HepG2 (cell line): ENCODE data around the gene HSPE1. TPM values are rescaled to one million over a fixed set of nuclear protein-coding genes. Genes with fewer than 3 reads are reported as not detected.

ENCODE experiments used
- AFF4 ChIP-seq: sonication (generic); formaldehyde crosslinking; IDR thresholded peaks from 2 replicates; pipeline ENCODE4 v1.4.0; 2020; ENCODE audit warnings: missing genetic modification reagents
- ARID2 ChIP-seq: sonication (generic); formaldehyde crosslinking; IDR thresholded peaks from 2 replicates; pipeline ENCODE4 v1.8.1; 2022; ENCODE audit warnings: mild to moderate bottlenecking, missing genetic modification reagents, borderline replicate concordance
- DRAP1 ChIP-seq: IDR thresholded peaks from 2 replicates; pipeline ENCODE4 v1.6.1; 2016; ENCODE audit warnings: missing genetic modification reagents, missing compliant biosample characterization
- HBP1 ChIP-seq: IDR thresholded peaks from 2 replicates; pipeline ENCODE4 v1.6.1; 2016; ENCODE audit warnings: low read depth, control low read depth
- HNF1A ChIP-seq, 2 experiments: sonication (generic) in 1 of 2; formaldehyde crosslinking in 1 of 2; IDR thresholded peaks; 2 replicates each; pipeline versions ENCODE4 v1.4.0 to v1.6.1; 2016 to 2020; ENCODE audit warnings: borderline replicate concordance in 1 of 2, low read depth in 1 of 2, mild to moderate bottlenecking in 1 of 2, missing genetic modification reagents in 1 of 2
- HNF1B ChIP-seq: sonication (generic); formaldehyde crosslinking; IDR thresholded peaks from 2 replicates; pipeline ENCODE4 v1.5.1; 2020; ENCODE audit warnings: mild to moderate bottlenecking, moderate library complexity, missing genetic modification reagents
- LCORL ChIP-seq, 2 experiments: fragments of 450-650 bp in 1 of 2; sonication (generic) in 1 of 2; formaldehyde crosslinking in 1 of 2; IDR thresholded peaks; 2 replicates each; pipeline versions ENCODE4 v1.5.0 to v1.6.1; 2017 to 2020; ENCODE audit warnings: antibody characterized with exemption in 1 of 2, missing genetic modification reagents in 1 of 2
- NKX3-1 ChIP-seq: sonication (generic); formaldehyde crosslinking; IDR thresholded peaks from 2 replicates; pipeline ENCODE4 v1.5.0; 2020; ENCODE audit warnings: missing genetic modification reagents
- SOX6 ChIP-seq, 2 experiments: fragments of 450-650 bp in 1 of 2; sonication (generic) in 1 of 2; formaldehyde crosslinking in 1 of 2; IDR thresholded peaks; 2 replicates each; pipeline versions ENCODE4 v1.4.0 to v1.6.1; 2017 to 2020; ENCODE audit warnings: antibody characterized with exemption in 1 of 2, mild to moderate bottlenecking in 1 of 2, missing genetic modification reagents in 1 of 2
- TCF7 ChIP-seq: sonication (generic); IDR thresholded peaks from 2 replicates; pipeline ENCODE4 v1.6.1; 2016; ENCODE audit warnings: antibody characterized with exemption, low read depth
- TERF1 ChIP-seq: sonication (generic); formaldehyde crosslinking; IDR thresholded peaks from 2 replicates; pipeline ENCODE4 v1.8.0; 2022; ENCODE audit warnings: mild to moderate bottlenecking, missing genetic modification reagents, moderate library complexity
- YEATS4 ChIP-seq: sonication (generic); formaldehyde crosslinking; IDR thresholded peaks from 2 replicates; pipeline ENCODE4 v1.4.0; 2020; ENCODE audit warnings: missing genetic modification reagents, borderline replicate concordance
- ZNF3 ChIP-seq: IDR thresholded peaks from 2 replicates; pipeline ENCODE4 v1.7.0; 2017; ENCODE audit warnings: inconsistent platforms
- ZNF782 ChIP-seq: sonication (generic); formaldehyde crosslinking; IDR thresholded peaks from 2 replicates; pipeline ENCODE4 v1.4.0; 2020; ENCODE audit warnings: missing genetic modification reagents, mild to moderate bottlenecking, borderline replicate concordance
- polyA plus RNA-seq, 8 experiments: library from polyadenylated mRNA; depleted of rRNA in 3 of 8; stranded (reverse) in 7 of 8; unstranded in 1 of 8; fragments of >200 nt; fragmentation: Illumina TruSeq in 4 of 8; extraction: Trizol in 4 of 8; gene quantifications; 2 replicates each; pipeline versions ENCODE4 v1.2.1 to v1.2.3, GENCODE V29; 2011 to 2016; ENCODE audit warnings: low read depth in 4 of 8, missing spikeins in 1 of 8, mixed read lengths in 1 of 8; ENCODE audit not compliant: insufficient read depth in 1 of 8
- total RNA-seq, 5 experiments: library from RNA; depleted of rRNA; stranded (reverse); fragments of >200 nt; fragmentation: Illumina TruSeq; extraction: Trizol; gene quantifications; 2 replicates each; pipeline ENCODE4 v1.2.3, GENCODE V29; 2016; ENCODE audit warnings: low read depth in 1 of 5

Gene HSPE1
- total and polyA plus RNA-seq, 2 of the 13 experiments (the other 11 are each of a cell fraction or from before 2014, with no cell fraction given), result 244 to 823 TPM

- peak; percentile 81 for TF ChIP-seq AFF4 (CRISPR knock-in tag)
- peak; percentile 93; the same call in 1 of the 2 replicates for TF ChIP-seq ZNF782 (CRISPR knock-in tag)
- 0 out of 2 replicates have a peak, but pooled peaks have one; percentile 13 for TF ChIP-seq ZNF3
- TF ChIP-seq HBP1 (CRISPR knock-in tag), result peak; percentile 91
- TF ChIP-seq ARID2, result peak; percentile 100
- TF ChIP-seq LCORL (IDR thresholded peaks at IDR 0.05), result 0 out of 2 replicates have a peak, but pooled peaks have one; percentile 24
- peak; percentile 96 for TF ChIP-seq LCORL (CRISPR knock-in tag; IDR thresholded peaks at IDR 0.05)
- peak; percentile 76 for TF ChIP-seq NKX3-1 (CRISPR knock-in tag)
- TF ChIP-seq DRAP1 (CRISPR knock-in tag), result peak; percentile 97
- TF ChIP-seq YEATS4, result peak; percentile 99; the same call in 1 of the 2 replicates
- no peak; the same call in 1 of the 2 replicates for TF ChIP-seq TCF7
- TF ChIP-seq SOX6 (IDR thresholded peaks at IDR 0.05), result no peak
- peak; percentile 90 for TF ChIP-seq SOX6 (CRISPR knock-in tag; IDR thresholded peaks at IDR 0.05)
- peak; percentile 97 for TF ChIP-seq HNF1B
- TF ChIP-seq TERF1, result peak; percentile 85; the same call in 1 of the 2 replicates
- no peak for TF ChIP-seq HNF1A (IDR thresholded peaks at IDR 0.05; ENCODE audit: low read depth)
- TF ChIP-seq HNF1A (CRISPR knock-in tag; IDR thresholded peaks at IDR 0.05; ENCODE audit: borderline replicate concordance), result peak; percentile 92
These were observed 15.7 kb downstream of the HSPE1 start, which contains the start of gene MOB4 (continued) for GRCh38 chr2:197515739-197516392.
